IMR-90 (cell line): ENCODE results near the gene TBC1D8. TPM values are rescaled to one million over a fixed set of nuclear protein-coding genes. Genes with fewer than 3 reads are reported as not detected.

Experiments
- ATAC-seq: fragments of 200-7000 bp; cut with Tn5 transposase; 2 replicates; pipeline ENCODE4 v1.9.1; 2020; ENCODE audit warnings: low read depth, mild to moderate bottlenecking, moderate library complexity
- BruUV-seq: library from RNA; stranded (reverse); fragments of 400-500 nt; replicated peaks from 2 replicates; lab custom pipeline; 2021; lab: Mats Ljungman, UMichigan
- CTCF ChIA-PET: fragments of 300-600 bp; formaldehyde crosslinking; extraction: SDS; loops from one replicate; lab custom pipeline; 2021; ENCODE audit warnings: antibody characterized with exemption; lab: Yijun Ruan, JAX
- POLR2A ChIA-PET: fragments of 300-600 bp; sonication (Branson Sonifier 250); formaldehyde crosslinking; loops from one replicate; lab custom pipeline; 2022; ENCODE audit warnings: antibody characterized with exemption; ENCODE audit not compliant: unreplicated experiment; lab: Charles Lee
- DNase-seq: peaks from one replicate; pipeline ENCODE4 v3.0.0; 2013
- H2AFZ ChIP-seq: replicated peaks from 2 replicates; pipeline ENCODE3; 2013; ENCODE audit warnings: low read length, mild to moderate bottlenecking; ENCODE audit not compliant: poor library complexity
- H2AK5ac ChIP-seq: 2 replicates; pipeline ENCODE4 v1.6.1; 2013; ENCODE audit warnings: low read depth, low read length, inconsistent platforms
- H2AK9ac ChIP-seq: replicated peaks from 2 replicates; pipeline ENCODE3; 2013; ENCODE audit warnings: mild to moderate bottlenecking, low read depth, low read length, moderate library complexity; ENCODE audit not compliant: poor library complexity
- H2BK120ac ChIP-seq: 2 replicates; pipeline ENCODE4 v1.6.1; 2013; ENCODE audit warnings: low read depth, low read length, inconsistent platforms
- H2BK15ac ChIP-seq: 3 replicates; pipeline ENCODE4 v1.6.1; 2013; ENCODE audit warnings: low read depth, low read length, inconsistent platforms
- H2BK20ac ChIP-seq: 2 replicates; pipeline ENCODE4 v1.6.1; 2013; ENCODE audit warnings: low read depth, mild to moderate bottlenecking, inconsistent platforms, low read length, moderate library complexity
- H2BK5ac ChIP-seq: 2 replicates; pipeline ENCODE4 v1.6.1; 2013; ENCODE audit warnings: mild to moderate bottlenecking, low read depth, low read length, inconsistent platforms; ENCODE audit not compliant: poor library complexity, severe bottlenecking
- H3K14ac ChIP-seq: replicated peaks from 2 replicates; pipeline ENCODE4 v1.6.1; 2013; ENCODE audit warnings: low read depth, low read length, inconsistent platforms
- H3K18ac ChIP-seq: 2 replicates; pipeline ENCODE4 v1.6.1; 2013; ENCODE audit warnings: low read depth, low read length, control low read depth
- H3K23ac ChIP-seq: 2 replicates; pipeline ENCODE4 v1.6.1; 2013; ENCODE audit warnings: low read depth, low read length, inconsistent platforms
- H3K27ac ChIP-seq: 2 replicates; pipeline ENCODE4 v1.5.1; 2013; ENCODE audit warnings: mild to moderate bottlenecking, control low read depth, low read length; ENCODE audit not compliant: insufficient read depth
- H3K27me3 ChIP-seq: 2 replicates; pipeline ENCODE4 v1.6.1; 2013; ENCODE audit warnings: low read length; ENCODE audit not compliant: control insufficient read depth, insufficient read depth
- H3K36me3 ChIP-seq: 2 replicates; pipeline ENCODE4 v1.6.1; 2013; ENCODE audit warnings: low read length, mixed read lengths; ENCODE audit not compliant: control insufficient read depth, insufficient read depth
- H3K4ac ChIP-seq: 2 replicates; pipeline ENCODE4 v1.6.1; 2013; ENCODE audit warnings: low read depth, low read length, inconsistent platforms
- H3K4me1 ChIP-seq: 2 replicates; pipeline ENCODE4 v1.6.1; 2013; ENCODE audit warnings: low read length, mixed read lengths; ENCODE audit not compliant: control insufficient read depth, insufficient read depth
- H3K4me2 ChIP-seq: 2 replicates; pipeline ENCODE4 v1.6.1; 2013; ENCODE audit warnings: low read depth, mild to moderate bottlenecking, control low read depth, low read length, moderate library complexity
- H3K4me3 ChIP-seq: 2 replicates; pipeline ENCODE4 v1.5.1; 2013; ENCODE audit warnings: low read depth, mild to moderate bottlenecking, control low read depth, low read length, moderate library complexity; ENCODE audit not compliant: insufficient read depth
- H3K56ac ChIP-seq: 2 replicates; pipeline ENCODE4 v1.6.1; 2013; ENCODE audit warnings: low read length, inconsistent platforms; ENCODE audit not compliant: insufficient read depth; ENCODE audit errors: extremely low read depth
- H3K79me1 ChIP-seq, 2 experiments: 2 replicates each; pipeline ENCODE4 v1.6.1; 2013; ENCODE audit warnings: low read length in 2 of 2, inconsistent platforms in 1 of 2, low read depth in 1 of 2
- H3K9ac ChIP-seq: 2 replicates; pipeline ENCODE4 v1.6.1; 2013; ENCODE audit warnings: low read depth, low read length, control low read depth
- H3K9me1 ChIP-seq: 2 replicates; pipeline ENCODE4 v1.6.1; 2013; ENCODE audit warnings: low read length, inconsistent platforms; ENCODE audit not compliant: insufficient read depth
- H3K9me3 ChIP-seq: 2 replicates; pipeline ENCODE4 v1.6.1; 2013; ENCODE audit warnings: low read length; ENCODE audit not compliant: control insufficient read depth, insufficient read depth
- H4K20me1 ChIP-seq: 2 replicates; pipeline ENCODE4 v1.6.1; 2013; ENCODE audit warnings: low read length, inconsistent platforms; ENCODE audit not compliant: insufficient read depth
- H4K5ac ChIP-seq: 2 replicates; pipeline ENCODE4 v1.6.1; 2013; ENCODE audit warnings: mild to moderate bottlenecking, low read depth, low read length, control low read depth
- H4K8ac ChIP-seq, 2 experiments: 2 replicates each; pipeline ENCODE4 v1.6.1; 2013; ENCODE audit warnings: low read depth in 2 of 2, low read length in 2 of 2, control low read depth in 1 of 2, inconsistent platforms in 1 of 2
- H4K91ac ChIP-seq: 2 replicates; pipeline ENCODE4 v1.6.1; 2013; ENCODE audit warnings: low read depth, low read length, inconsistent platforms; ENCODE audit not compliant: insufficient read depth
- BHLHE40 ChIP-seq: fragments of 150-350 bp; IDR thresholded peaks from 2 replicates; pipeline ENCODE4 v1.6.1; 2016; ENCODE audit warnings: mild to moderate bottlenecking, low read depth, low read length
- CEBPB ChIP-seq: IDR thresholded peaks from 2 replicates; pipeline ENCODE4 v1.6.1; 2012; ENCODE audit warnings: low read depth, low read length, improper control_type of control experiment
- CHD1 ChIP-seq: IDR thresholded peaks from 2 replicates; pipeline ENCODE4 v1.6.1; 2012; ENCODE audit warnings: low read depth, low read length, improper control_type of control experiment
- CTCF ChIP-seq: conservative IDR thresholded peaks from 2 replicates; pipeline ENCODE4 v1.5.1; 2012; ENCODE audit warnings: mild to moderate bottlenecking, low read depth, low read length, improper control_type of control experiment
- ELK1 ChIP-seq: fragments of 150-350 bp; IDR thresholded peaks from 2 replicates; pipeline ENCODE4 v1.6.1; 2016; ENCODE audit warnings: low read depth, mild to moderate bottlenecking, low read length, moderate library complexity, borderline replicate concordance
- MAFK ChIP-seq: IDR thresholded peaks from 2 replicates; pipeline ENCODE4 v1.6.1; 2012; ENCODE audit warnings: low read depth, low read length, improper control_type of control experiment
- MAZ ChIP-seq: IDR thresholded peaks from 2 replicates; pipeline ENCODE4 v1.6.1; 2012; ENCODE audit warnings: low read depth, mild to moderate bottlenecking, low read length, improper control_type of control experiment, moderate library complexity, borderline replicate concordance
- MXI1 ChIP-seq: IDR thresholded peaks from 2 replicates; pipeline ENCODE4 v1.6.1; 2012; ENCODE audit warnings: low read depth, mild to moderate bottlenecking, low read length, moderate library complexity, borderline replicate concordance
- NFE2L2 ChIP-seq: fragments of 150-350 bp; IDR thresholded peaks from 2 replicates; pipeline ENCODE4 v1.6.1; 2016; ENCODE audit warnings: low read depth, mild to moderate bottlenecking, low read length
- POLR2A ChIP-seq: IDR thresholded peaks from 2 replicates; pipeline ENCODE4 v1.6.1; 2012; ENCODE audit warnings: mild to moderate bottlenecking, low read depth, low read length
- RCOR1 ChIP-seq: IDR thresholded peaks from 2 replicates; pipeline ENCODE4 v1.6.1; 2012; ENCODE audit warnings: mild to moderate bottlenecking, low read length, improper control_type of control experiment; ENCODE audit not compliant: insufficient replicate concordance
- RFX5 ChIP-seq: IDR thresholded peaks from 2 replicates; pipeline ENCODE4 v1.8.0; 2012; ENCODE audit warnings: low read depth, mild to moderate bottlenecking, low read length, moderate library complexity
- SMC3 ChIP-seq: fragments of 150-350 bp; IDR thresholded peaks from 2 replicates; pipeline ENCODE4 v1.6.1; 2016; ENCODE audit warnings: low read depth, mild to moderate bottlenecking, antibody characterized with exemption, low read length, moderate library complexity
- USF2 ChIP-seq: fragments of 150-350 bp; IDR thresholded peaks from 2 replicates; pipeline ENCODE4 v1.6.1; 2017; ENCODE audit warnings: mild to moderate bottlenecking, antibody characterized with exemption, low read length, low read depth
- WGBS, 2 experiments: methylation state at CpG; one replicate each; pipeline versions ENCODE4 v1.1.5 to v1.1.7; 2013; ENCODE audit warnings: missing lambda C conversion rate in 2 of 2; ENCODE audit not compliant: insufficient read length in 1 of 2; ENCODE audit errors: extremely low coverage in 2 of 2; 5-methylcytosine and 5-hydroxymethylcytosine counted together
- dilution Hi-C: fragments of 300-500 bp; cut with HindIII; formaldehyde crosslinking; loops from one replicate; pipeline ENCODE4 v1.14.3; 2018; ENCODE audit warnings: low sequenced_read_pairs; ENCODE audit not compliant: unreplicated experiment
- in situ Hi-C: fragments of 300-500 bp; cut with MboI; formaldehyde crosslinking; loops from 3 replicates; pipeline ENCODE4 v1.14.3; 2019; ENCODE audit warnings: low sequenced_read_pairs, inconsistent platforms, mixed read lengths
- intact Hi-C: fragments of 100-400 bp; cut with micrococcal nuclease; formaldehyde crosslinking; loops from 2 replicates; pipeline ENCODE4 v1.10.0; 2022
- polyA plus RNA-seq, 3 experiments: library from polyadenylated mRNA; depleted of rRNA; stranded (reverse); fragments of >200 nt; gene quantifications; 2 replicates each; pipeline ENCODE4 v1.2.3, GENCODE V29; 2012; ENCODE audit warnings: low replicate concordance in 1 of 3
- total RNA-seq: library from RNA; depleted of rRNA; stranded (reverse); fragments of >200 nt; gene quantifications from 2 replicates; pipeline ENCODE4 v1.2.3, GENCODE V29; 2012

The TBC1D8 gene
- total and polyA plus RNA-seq, 2 of the 4 experiments (the other 2 are of a cell fraction) = 1.3 to 1.5 TPM

- Histone ChIP-seq H4K91ac (peak overlapping the region; percentile 13; the same call in 1 of the 2 replicates), H3K56ac (no peak overlapping the region), H3K4me1 (peaks cover 9% of the 10 kb centered on the region), H3K9ac (no peak overlapping the region), H2AFZ (no peak overlapping the region), H2AK5ac (peak overlapping the region; percentile 69; the same call in 1 of the 2 replicates), H2BK5ac (no peak overlapping the region), H2BK120ac (peak overlapping the region; percentile 45), H3K9me1 (peaks cover 19% of the 10 kb centered on the region), H4K5ac (no peak overlapping the region), H3K27ac (no peak overlapping the region), H3K36me3 (no peaks in the 10 kb centered on the region), H3K4ac (peak overlapping the region; percentile 74; the same call in 1 of the 2 replicates), H2BK20ac (peak overlapping the region; percentile 45; the same call in 1 of the 2 replicates), H3K23ac (peak overlapping the region; percentile 46; the same call in 1 of the 2 replicates), H3K4me3 (no peak overlapping the region), H3K27me3 (no peaks in the 10 kb centered on the region), H3K9me3 (no peaks in the 10 kb centered on the region), H3K18ac (no peak overlapping the region), H3K14ac (peak overlapping the region; percentile 76), H3K79me1 (peaks cover 0 to 34% of the 10 kb centered on the region in 2 experiments; a peak in 2 of 4 replicates), H3K4me2 (no peak overlapping the region), H2AK9ac (peak overlapping the region; percentile 12), H2BK15ac (peak overlapping the region; percentile 25; the same call in 1 of the 3 replicates), H4K20me1 (0 out of 2 replicates have a peak, but pooled peaks cover 5% of the 10 kb centered on the region), H4K8ac (no peak overlapping the region)
- intact Hi-C loops = no loop called here
- ChIA-PET POLR2A (interaction anchor here (0.6 kb wide), 1 partner anchor 23 kb away, joined by 4 read pairs; no protein-coding TSS in a partner anchor), CTCF (interaction anchor here (1.6 kb wide), 1 partner anchor 142 kb away, joined by 8 read pairs; no protein-coding TSS in a partner anchor)
- BruUV-seq = no TSS peak
- no CpG with 5 or more reads among the region's 3 CpGs for WGBS, 2 experiments
- ATAC-seq (peak; percentile 19; the same call in 1 of the 2 replicates), DNase-seq (no peak)
- in situ Hi-C loops = no loop called here
- dilution Hi-C loops = no loop called here
- TF ChIP-seq SMC3 (no peak), RFX5 (no peak), USF2 (no peak), CEBPB (no peak), MXI1 (no peak), POLR2A (no peak), NFE2L2 (no peak), MAFK (no peak), ELK1 (no peak), CHD1 (no peak), CTCF (no peak), RCOR1 (no peak), MAZ (no peak), BHLHE40 (no peak)
These were observed 87.6 kb downstream of the TBC1D8 start for GRCh38 chr2:101063352-101064124.
